ENCODE results near the gene CBY1. TPM values are rescaled to one million over a fixed set of nuclear protein-coding genes. Genes with fewer than 3 reads are reported as not detected.
A peak's percentile ranks its signal among the peaks of the same experiment; 100 is the strongest.

Gene CBY1
- total and polyA plus RNA-seq, 9 of the 15 experiments (the other 6 are each of a cell fraction or from before 2014, with no cell fraction given), result 5.7 to 19.7 (median 10.8) TPM

DNA sequence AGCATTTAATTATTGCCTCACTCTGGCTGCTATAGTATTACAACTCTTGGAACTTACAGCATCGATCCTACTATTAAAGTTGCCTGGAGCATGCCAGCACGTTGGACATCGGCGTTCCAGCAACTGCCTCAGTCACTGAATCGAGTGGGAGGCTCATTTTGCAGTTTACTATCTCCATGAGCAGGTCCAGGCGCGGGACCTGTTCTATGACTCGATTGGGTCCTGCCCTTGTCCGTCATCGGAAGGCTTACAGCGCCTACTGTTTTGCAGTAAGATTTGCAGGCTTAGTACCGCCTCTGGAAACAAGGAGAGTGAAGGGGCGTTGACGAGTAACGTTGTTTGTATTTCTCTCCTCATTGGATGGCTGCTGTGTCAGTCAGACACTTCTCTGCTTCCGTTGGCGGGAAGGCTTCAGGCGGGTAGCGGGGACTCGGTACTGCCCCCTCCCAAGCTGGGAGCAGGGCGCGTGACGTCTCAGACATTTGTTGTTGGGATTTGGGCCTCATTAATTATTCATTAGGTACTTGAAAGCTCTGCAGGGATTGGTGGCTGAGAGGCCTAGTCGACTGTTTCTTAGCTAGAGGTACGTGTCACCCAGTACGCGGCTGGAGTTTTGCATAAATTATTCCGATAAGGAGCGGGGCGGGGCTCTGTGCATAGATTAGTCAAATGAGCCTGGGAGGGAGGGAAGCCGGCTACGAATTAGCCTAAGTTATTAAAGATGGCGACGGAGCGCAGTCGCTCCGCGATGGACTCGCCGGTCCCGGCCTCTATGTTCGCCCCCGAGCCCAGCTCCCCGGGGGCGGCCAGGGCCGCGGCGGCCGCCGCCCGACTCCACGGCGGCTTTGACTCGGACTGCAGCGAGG is 49.0 kb downstream of the CBY1 start, which contains the start of gene GTPBP1 (continued):
- no peak for TF ChIP-seq U2AF1 (optimal IDR thresholded peaks at IDR 0.05; ENCODE audit: low read depth, low read length)
- no peak for TF ChIP-seq FOSL1 (tag; conservative IDR thresholded peaks at IDR 0.05)
- TF ChIP-seq HLTF (IDR thresholded peaks at IDR 0.05), result no peak
- no peak for TF ChIP-seq ZNF764 (CRISPR knock-in tag; IDR thresholded peaks at IDR 0.05; ENCODE audit: low read depth)
- peak; percentile 51 for TF ChIP-seq EP400 (IDR thresholded peaks at IDR 0.05)
- TF ChIP-seq JUND (IDR thresholded peaks at IDR 0.05; ENCODE audit: borderline replicate concordance, low read depth, low read length), result peak; percentile 57; the same call in 1 of the 2 replicates
- no peak; the same call in 2 of the 3 replicates for TF ChIP-seq JUND (tag; IDR thresholded peaks at IDR 0.05; ENCODE audit: borderline replicate concordance, low read depth, low read length)
- TF ChIP-seq, protein P1, sequence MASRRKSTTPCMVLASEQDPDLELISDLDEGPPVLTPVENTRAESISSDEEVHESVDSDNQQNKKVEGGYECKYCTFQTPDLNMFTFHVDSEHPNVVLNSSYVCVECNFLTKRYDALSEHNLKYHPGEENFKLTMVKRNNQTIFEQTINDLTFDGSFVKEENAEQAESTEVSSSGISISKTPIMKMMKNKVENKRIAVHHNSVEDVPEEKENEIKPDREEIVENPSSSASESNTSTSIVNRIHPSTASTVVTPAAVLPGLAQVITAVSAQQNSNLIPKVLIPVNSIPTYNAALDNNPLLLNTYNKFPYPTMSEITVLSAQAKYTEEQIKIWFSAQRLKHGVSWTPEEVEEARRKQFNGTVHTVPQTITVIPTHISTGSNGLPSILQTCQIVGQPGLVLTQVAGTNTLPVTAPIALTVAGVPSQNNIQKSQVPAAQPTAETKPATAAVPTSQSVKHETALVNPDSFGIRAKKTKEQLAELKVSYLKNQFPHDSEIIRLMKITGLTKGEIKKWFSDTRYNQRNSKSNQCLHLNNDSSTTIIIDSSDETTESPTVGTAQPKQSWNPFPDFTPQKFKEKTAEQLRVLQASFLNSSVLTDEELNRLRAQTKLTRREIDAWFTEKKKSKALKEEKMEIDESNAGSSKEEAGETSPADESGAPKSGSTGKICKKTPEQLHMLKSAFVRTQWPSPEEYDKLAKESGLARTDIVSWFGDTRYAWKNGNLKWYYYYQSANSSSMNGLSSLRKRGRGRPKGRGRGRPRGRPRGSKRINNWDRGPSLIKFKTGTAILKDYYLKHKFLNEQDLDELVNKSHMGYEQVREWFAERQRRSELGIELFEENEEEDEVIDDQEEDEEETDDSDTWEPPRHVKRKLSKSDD (conservative IDR thresholded peaks at IDR 0.05; ENCODE audit: low read length), result no peak
- TF ChIP-seq BRF1 (IDR thresholded peaks at IDR 0.05; ENCODE audit: borderline replicate concordance, extremely low read depth, insufficient read length), result no peak
- no peak for TF ChIP-seq FOXA1 (IDR thresholded peaks at IDR 0.05; ENCODE audit: borderline replicate concordance)
- no peak for TF ChIP-seq ELK1 (CRISPR knock-in tag; IDR thresholded peaks at IDR 0.05)
- TF ChIP-seq NFXL1 (CRISPR knock-in tag; IDR thresholded peaks at IDR 0.05), result no peak
- TF ChIP-seq ZFP1 (CRISPR knock-in tag; IDR thresholded peaks at IDR 0.05), result no peak
- TF ChIP-seq PHB (CRISPR knock-in tag; IDR thresholded peaks at IDR 0.05), result no peak
- TF ChIP-seq BCLAF1 (IDR thresholded peaks at IDR 0.05; ENCODE audit: borderline replicate concordance in 1 of 2, control insufficient read depth in 1 of 2, low read depth in 2 of 2, low read length in 1 of 2), result no peak
- TF ChIP-seq C11orf30 (IDR thresholded peaks at IDR 0.05; ENCODE audit: low read depth), result peak; percentile 55
- TF ChIP-seq, protein P2, sequence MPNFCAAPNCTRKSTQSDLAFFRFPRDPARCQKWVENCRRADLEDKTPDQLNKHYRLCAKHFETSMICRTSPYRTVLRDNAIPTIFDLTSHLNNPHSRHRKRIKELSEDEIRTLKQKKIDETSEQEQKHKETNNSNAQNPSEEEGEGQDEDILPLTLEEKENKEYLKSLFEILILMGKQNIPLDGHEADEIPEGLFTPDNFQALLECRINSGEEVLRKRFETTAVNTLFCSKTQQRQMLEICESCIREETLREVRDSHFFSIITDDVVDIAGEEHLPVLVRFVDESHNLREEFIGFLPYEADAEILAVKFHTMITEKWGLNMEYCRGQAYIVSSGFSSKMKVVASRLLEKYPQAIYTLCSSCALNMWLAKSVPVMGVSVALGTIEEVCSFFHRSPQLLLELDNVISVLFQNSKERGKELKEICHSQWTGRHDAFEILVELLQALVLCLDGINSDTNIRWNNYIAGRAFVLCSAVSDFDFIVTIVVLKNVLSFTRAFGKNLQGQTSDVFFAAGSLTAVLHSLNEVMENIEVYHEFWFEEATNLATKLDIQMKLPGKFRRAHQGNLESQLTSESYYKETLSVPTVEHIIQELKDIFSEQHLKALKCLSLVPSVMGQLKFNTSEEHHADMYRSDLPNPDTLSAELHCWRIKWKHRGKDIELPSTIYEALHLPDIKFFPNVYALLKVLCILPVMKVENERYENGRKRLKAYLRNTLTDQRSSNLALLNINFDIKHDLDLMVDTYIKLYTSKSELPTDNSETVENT (CRISPR knock-in tag; IDR thresholded peaks at IDR 0.05), result no peak; the same call in 1 of the 2 replicates
